ENCODE measurements around the gene PPM1N.

Gene PPM1N

DNA sequence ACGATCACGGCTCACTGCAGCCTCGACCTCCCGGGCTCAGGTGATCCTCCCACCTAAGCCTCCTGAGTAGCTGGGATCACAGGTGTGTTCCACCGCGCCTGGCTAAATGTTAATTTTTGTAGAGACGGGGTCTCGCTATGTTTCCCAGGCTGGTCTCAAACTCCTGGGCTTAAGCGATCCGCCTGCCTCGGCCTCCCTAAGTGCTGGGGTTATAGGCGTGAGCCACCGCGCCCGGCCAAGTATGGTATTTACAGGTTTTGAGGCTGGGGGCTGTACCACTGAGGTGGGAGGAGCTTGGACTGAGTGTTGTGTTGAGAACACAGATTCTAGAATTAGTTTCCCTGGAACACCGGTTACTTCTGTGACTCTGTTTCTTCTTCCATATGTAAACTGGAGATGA is 452 bp upstream of the PPM1N start:
- TF ChIP-seq, protein P1, sequence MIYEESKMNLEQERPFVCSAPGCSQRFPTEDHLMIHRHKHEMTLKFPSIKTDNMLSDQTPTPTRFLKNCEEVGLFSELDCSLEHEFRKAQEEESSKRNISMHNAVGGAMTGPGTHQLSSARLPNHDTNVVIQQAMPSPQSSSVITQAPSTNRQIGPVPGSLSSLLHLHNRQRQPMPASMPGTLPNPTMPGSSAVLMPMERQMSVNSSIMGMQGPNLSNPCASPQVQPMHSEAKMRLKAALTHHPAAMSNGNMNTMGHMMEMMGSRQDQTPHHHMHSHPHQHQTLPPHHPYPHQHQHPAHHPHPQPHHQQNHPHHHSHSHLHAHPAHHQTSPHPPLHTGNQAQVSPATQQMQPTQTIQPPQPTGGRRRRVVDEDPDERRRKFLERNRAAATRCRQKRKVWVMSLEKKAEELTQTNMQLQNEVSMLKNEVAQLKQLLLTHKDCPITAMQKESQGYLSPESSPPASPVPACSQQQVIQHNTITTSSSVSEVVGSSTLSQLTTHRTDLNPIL (CRISPR knock-in tag; IDR thresholded peaks at IDR 0.05; ENCODE audit: low read depth) = no peak
- TF ChIP-seq SNAI2 (CRISPR knock-in tag; IDR thresholded peaks at IDR 0.05) (no peak), ISL1 (CRISPR knock-in tag; IDR thresholded peaks at IDR 0.05) (no peak), ZNF70 (CRISPR knock-in tag; IDR thresholded peaks at IDR 0.05) (no peak), ZFP3 (CRISPR knock-in tag; IDR thresholded peaks at IDR 0.05) (no peak), OSR1 (CRISPR knock-in tag; IDR thresholded peaks at IDR 0.05) (no peak), ESRRG (CRISPR knock-in tag; IDR thresholded peaks at IDR 0.05) (no peak), BACH2 (CRISPR knock-in tag; IDR thresholded peaks at IDR 0.05; ENCODE audit: borderline replicate concordance) (no peak), TCF4 (CRISPR knock-in tag; IDR thresholded peaks at IDR 0.05; ENCODE audit: borderline replicate concordance) (no peak)
- TF ChIP-seq, protein P2, sequence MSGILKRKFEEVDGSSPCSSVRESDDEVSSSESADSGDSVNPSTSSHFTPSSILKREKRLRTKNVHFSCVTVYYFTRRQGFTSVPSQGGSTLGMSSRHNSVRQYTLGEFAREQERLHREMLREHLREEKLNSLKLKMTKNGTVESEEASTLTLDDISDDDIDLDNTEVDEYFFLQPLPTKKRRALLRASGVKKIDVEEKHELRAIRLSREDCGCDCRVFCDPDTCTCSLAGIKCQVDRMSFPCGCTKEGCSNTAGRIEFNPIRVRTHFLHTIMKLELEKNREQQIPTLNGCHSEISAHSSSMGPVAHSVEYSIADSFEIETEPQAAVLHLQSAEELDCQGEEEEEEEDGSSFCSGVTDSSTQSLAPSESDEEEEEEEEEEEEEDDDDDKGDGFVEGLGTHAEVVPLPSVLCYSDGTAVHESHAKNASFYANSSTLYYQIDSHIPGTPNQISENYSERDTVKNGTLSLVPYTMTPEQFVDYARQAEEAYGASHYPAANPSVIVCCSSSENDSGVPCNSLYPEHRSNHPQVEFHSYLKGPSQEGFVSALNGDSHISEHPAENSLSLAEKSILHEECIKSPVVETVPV (CRISPR knock-in tag; IDR thresholded peaks at IDR 0.05) = no peak
- no peak for ATAC-seq

GRCh38 chr19:45499196-45500180 is 1.2 kb downstream of the PPM1N start:
- ATAC-seq = peak; percentile 45
- no peak for TF ChIP-seq GLIS3 (CRISPR knock-in tag; IDR thresholded peaks at IDR 0.05)
- TF ChIP-seq ESRRG (CRISPR knock-in tag; IDR thresholded peaks at IDR 0.05) = no peak
- TF ChIP-seq ZFP30 (CRISPR knock-in tag; IDR thresholded peaks at IDR 0.05) = no peak
- TF ChIP-seq ISL1 (CRISPR knock-in tag; IDR thresholded peaks at IDR 0.05) = no peak
- no peak for TF ChIP-seq ZNF565 (CRISPR knock-in tag; conservative IDR thresholded peaks at IDR 0.05; ENCODE audit: low read depth)
- TF ChIP-seq ARNTL (CRISPR knock-in tag; IDR thresholded peaks at IDR 0.05; ENCODE audit: borderline replicate concordance, low read depth) = no peak

- TF ChIP-seq ZC3H10 (CRISPR knock-in tag; IDR thresholded peaks at IDR 0.05) = no peak
- no peak for TF ChIP-seq OSR1 (CRISPR knock-in tag; IDR thresholded peaks at IDR 0.05)
- TF ChIP-seq ARNTL (CRISPR knock-in tag; IDR thresholded peaks at IDR 0.05; ENCODE audit: borderline replicate concordance, low read depth) = no peak
These were observed 2.9 kb downstream of the PPM1N start for GRCh38 chr19:45500918-45501729.

GRCh38 chr19:45501730-45502014 is 3.4 kb downstream of the PPM1N start:
- no peak for ATAC-seq
- no peak for TF ChIP-seq ARNTL (CRISPR knock-in tag; IDR thresholded peaks at IDR 0.05; ENCODE audit: borderline replicate concordance, low read depth)
- TF ChIP-seq, protein P3, sequence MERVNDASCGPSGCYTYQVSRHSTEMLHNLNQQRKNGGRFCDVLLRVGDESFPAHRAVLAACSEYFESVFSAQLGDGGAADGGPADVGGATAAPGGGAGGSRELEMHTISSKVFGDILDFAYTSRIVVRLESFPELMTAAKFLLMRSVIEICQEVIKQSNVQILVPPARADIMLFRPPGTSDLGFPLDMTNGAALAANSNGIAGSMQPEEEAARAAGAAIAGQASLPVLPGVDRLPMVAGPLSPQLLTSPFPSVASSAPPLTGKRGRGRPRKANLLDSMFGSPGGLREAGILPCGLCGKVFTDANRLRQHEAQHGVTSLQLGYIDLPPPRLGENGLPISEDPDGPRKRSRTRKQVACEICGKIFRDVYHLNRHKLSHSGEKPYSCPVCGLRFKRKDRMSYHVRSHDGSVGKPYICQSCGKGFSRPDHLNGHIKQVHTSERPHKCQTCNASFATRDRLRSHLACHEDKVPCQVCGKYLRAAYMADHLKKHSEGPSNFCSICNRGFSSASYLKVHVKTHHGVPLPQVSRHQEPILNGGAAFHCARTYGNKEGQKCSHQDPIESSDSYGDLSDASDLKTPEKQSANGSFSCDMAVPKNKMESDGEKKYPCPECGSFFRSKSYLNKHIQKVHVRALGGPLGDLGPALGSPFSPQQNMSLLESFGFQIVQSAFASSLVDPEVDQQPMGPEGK (CRISPR knock-in tag; IDR thresholded peaks at IDR 0.05; ENCODE audit: borderline replicate concordance) = no peak
- TF ChIP-seq PPARA (CRISPR knock-in tag; IDR thresholded peaks at IDR 0.05; ENCODE audit: borderline replicate concordance) = no peak
- no peak for TF ChIP-seq TCF4 (CRISPR knock-in tag; IDR thresholded peaks at IDR 0.05; ENCODE audit: borderline replicate concordance)
- no peak for TF ChIP-seq TOX (CRISPR knock-in tag; IDR thresholded peaks at IDR 0.05; ENCODE audit: borderline replicate concordance)

More at GRCh38 chr19:45500918-45501729, 2.9 kb downstream of the PPM1N start:
- no peak for ATAC-seq

DNA sequence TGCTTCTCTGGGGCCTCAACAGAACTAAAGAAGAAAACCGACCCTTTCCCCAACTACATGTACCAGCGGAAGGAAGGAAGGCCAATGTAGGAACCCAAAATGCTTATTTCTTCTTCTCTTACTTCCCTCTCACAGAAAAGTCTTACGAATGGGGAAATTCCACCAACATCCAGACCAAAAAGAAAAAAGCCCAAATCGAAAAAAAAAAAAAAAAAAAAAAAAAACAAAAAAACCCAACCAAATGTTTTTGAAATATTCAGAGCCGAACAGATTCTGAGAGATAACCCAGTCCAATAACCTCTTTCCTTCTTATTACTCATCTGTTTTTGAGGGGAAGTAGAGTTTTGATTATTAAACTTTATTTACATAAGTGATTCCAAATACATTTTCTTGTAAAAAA is 3.9 kb downstream of the PPM1N start:
- no peak for TF ChIP-seq ISL1 (CRISPR knock-in tag; IDR thresholded peaks at IDR 0.05)
- TF ChIP-seq SNAI2 (CRISPR knock-in tag; IDR thresholded peaks at IDR 0.05) = no peak
- no peak for TF ChIP-seq ZC3H10 (CRISPR knock-in tag; IDR thresholded peaks at IDR 0.05)
- TF ChIP-seq, protein P1 (CRISPR knock-in tag; IDR thresholded peaks at IDR 0.05; ENCODE audit: low read depth) = no peak
- TF ChIP-seq ZNF565 (CRISPR knock-in tag; conservative IDR thresholded peaks at IDR 0.05; ENCODE audit: low read depth) = no peak
- no peak for TF ChIP-seq TCF4 (CRISPR knock-in tag; IDR thresholded peaks at IDR 0.05; ENCODE audit: borderline replicate concordance)
- no peak for ATAC-seq

All from SK-N-SH treated with all-trans-retinoic acid at 6 μM for 48 hours (cell line).